Memory B cell (primary cell): Measurements from ENCODE around the gene SLC2A4RG.
"Not testable (repeated sequence)": the region's sequence is repeated elsewhere in the genome, so short reads cannot be mapped to it uniquely, and the experiment has no call there.

Experiments used
- ATAC-seq: fragments of 150-1000 bp; cut with Tn5 transposase; 2 replicates; pipeline ENCODE4 v1.10.0; 2021; ENCODE audit warnings: low read depth, mild to moderate bottlenecking, moderate library complexity
- DNase-seq, 2 donors: peaks; one replicate each; pipeline ENCODE4 v3.0.0; 2022; ENCODE audit warnings: low spot score in 2 of 2
- H3K27ac Mint-ChIP-seq: one replicate; pipeline ENCODE4 v1.8.0; 2022; ENCODE audit warnings: mild to moderate bottlenecking, moderate library complexity, mixed read lengths
- H3K27me3 Mint-ChIP-seq: one replicate; pipeline ENCODE4 v1.8.0; 2022; ENCODE audit warnings: mixed read lengths
- H3K36me3 Mint-ChIP-seq: one replicate; pipeline ENCODE4 v1.8.0; 2022; ENCODE audit warnings: mild to moderate bottlenecking, mixed read lengths
- H3K4me1 Mint-ChIP-seq: one replicate; pipeline ENCODE4 v1.8.0; 2022; ENCODE audit warnings: mixed read lengths
- H3K4me3 Mint-ChIP-seq: one replicate; pipeline ENCODE4 v1.8.0; 2022; ENCODE audit warnings: mild to moderate bottlenecking, moderate library complexity, mixed read lengths
- H3K9me3 Mint-ChIP-seq: one replicate; pipeline ENCODE4 v1.8.0; 2022; ENCODE audit warnings: mixed read lengths

Gene SLC2A4RG

DNA sequence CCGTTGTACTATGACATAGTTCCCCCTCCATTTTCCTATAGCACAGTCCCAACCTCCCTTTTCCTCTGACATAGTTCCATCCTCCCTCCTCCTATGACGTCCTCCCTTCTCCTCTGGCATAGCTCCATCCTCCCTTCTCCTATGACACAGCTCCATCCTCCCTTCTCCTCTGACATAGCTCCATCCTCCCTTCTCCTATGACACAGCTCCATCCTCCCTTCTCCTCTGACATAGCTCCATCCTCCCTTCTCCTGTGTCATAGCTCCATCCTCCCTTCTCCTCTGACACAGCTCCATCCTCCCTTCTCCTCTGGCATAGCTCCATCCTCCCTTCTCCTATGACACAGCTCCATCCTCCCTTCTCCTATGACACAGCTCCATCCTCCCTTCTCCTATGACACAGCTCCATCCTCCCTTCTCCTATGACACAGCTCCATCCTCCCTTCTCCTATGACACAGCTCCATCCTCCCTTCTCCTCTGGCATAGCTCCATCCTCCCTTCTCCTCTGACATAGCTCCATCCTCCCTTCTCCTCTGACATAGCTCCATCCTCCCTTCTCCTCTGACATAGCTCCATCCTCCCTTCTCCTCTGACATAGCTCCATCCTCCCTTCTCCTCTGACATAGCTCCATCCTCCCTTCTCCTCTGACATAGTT is 16.5 kb upstream of the SLC2A4RG start:
- not testable (repeated sequence) for ATAC-seq, H3K27me3 Mint-ChIP-seq, H3K27ac Mint-ChIP-seq, H3K9me3 Mint-ChIP-seq, H3K4me1 Mint-ChIP-seq, DNase-seq, H3K4me3 Mint-ChIP-seq
- H3K36me3 Mint-ChIP-seq = peaks cover 39% of the 10 kb centered on the region

DNA sequence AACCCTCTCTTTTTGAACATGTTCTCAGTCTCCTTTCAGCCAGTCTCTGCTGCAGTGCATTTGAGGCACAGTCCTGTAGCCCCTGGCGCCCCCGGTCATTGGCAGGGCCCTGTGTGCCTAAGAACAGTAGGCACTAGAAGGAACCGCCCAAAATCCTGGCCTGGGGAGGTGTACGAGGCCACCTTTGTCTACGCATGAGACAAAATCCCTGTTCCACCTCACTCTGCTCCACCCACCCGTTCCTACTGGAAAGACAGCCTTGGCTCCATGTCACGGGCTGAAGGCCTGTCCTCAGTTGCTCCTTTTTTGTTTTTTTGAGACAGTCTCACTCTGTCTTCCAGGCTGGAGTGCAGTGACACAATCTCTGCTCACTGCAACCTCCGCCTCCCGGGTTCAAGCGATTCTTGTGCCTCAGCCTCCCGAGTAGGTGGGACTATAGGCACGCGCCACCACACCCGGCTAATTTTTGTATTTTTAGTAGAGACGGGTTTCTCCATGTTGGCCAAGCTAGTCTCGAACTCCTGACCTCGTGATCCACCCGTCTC is 9.3 kb upstream of the SLC2A4RG start:
- not testable (repeated sequence) for H3K27me3 Mint-ChIP-seq, H3K27ac Mint-ChIP-seq, DNase-seq, ATAC-seq, H3K9me3 Mint-ChIP-seq, H3K4me3 Mint-ChIP-seq
- Mint-ChIP-seq H3K36me3 (peaks cover 19% of the 10 kb centered on the region), H3K4me1 (peaks cover 23% of the 10 kb centered on the region)

DNA sequence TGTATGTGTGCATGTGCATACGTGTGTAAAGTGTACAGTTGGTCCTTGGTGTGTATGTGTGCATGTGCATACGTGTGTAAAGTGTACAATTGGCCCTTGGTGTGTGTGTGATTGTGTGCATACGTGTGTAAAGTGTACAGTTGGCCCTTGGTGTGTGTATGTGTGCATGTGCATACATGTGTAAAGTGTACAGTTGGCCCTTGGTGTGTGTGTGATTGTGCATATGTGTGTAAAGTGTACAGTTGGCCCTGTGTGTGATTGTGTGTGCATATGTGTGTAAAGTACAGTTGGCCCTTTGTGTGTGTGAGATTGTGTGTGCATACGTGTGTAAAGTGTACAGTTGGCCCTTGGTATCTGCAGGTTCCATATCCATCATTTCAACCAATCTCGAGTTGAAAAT is 8.2 kb upstream of the SLC2A4RG start:
- Mint-ChIP-seq H3K27me3 (no peaks in the 10 kb centered on the region), H3K4me3 (no peak overlapping the region), H3K27ac (no peak overlapping the region), H3K36me3 (peaks cover 15% of the 10 kb centered on the region), H3K9me3 (no peaks in the 10 kb centered on the region), H3K4me1 (peaks cover 32% of the 10 kb centered on the region)
- ATAC-seq = no peak
- DNase-seq = no peak

DNA sequence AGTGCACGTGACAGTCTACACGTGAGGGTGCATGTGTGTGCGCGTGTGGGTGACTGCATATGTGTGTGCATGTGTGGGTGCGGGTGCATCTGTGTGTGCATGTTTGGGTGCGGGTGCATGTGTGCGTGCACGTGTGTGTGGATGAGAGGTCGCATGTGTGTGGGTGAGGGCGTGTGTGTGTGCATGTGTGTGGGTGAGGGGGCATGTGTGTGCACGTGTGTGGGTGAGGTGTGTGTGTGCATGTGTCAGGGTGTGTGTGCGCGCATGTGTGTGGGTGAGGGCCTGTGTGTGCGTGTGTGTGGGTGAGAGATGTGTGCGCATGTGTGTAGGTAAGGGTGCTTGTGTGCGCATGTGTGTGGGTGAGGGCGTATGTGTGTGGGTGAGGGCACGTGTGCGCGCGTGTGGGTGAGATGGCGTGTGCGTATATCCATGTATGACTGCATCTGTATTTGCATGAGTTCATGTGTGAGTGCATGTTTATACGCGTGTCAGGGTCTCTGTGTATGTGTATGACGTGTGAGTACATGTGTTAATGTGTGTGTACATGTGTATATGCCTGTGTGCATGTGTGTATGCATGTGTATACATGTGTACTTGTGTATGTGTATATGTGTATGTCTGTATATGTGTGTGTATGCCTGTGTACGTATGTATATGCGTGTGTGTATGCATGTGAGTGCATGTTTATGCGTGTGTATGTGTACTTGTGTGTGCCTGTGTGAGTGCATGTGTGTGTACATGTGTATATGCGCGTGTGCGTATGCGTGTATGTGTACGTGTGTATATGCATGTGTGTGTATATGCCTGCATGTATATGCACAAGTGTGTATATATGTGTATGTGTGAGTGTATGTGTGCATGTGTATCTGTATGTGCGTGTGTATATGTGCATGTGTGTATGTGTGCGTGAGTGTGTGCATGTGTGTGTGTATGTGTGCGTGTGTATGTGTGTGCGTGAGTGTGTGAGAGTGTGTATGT is 7.2 kb upstream of the SLC2A4RG start:
- H3K27me3 Mint-ChIP-seq = no peaks in the 10 kb centered on the region
- ATAC-seq (no peak), DNase-seq (no peak)
- no peak overlapping the region for H3K27ac Mint-ChIP-seq
- H3K4me3 Mint-ChIP-seq = no peak overlapping the region
- peaks cover 12% of the 10 kb centered on the region for H3K36me3 Mint-ChIP-seq
- H3K9me3 Mint-ChIP-seq = no peaks in the 10 kb centered on the region
- H3K4me1 Mint-ChIP-seq = peaks cover 29% of the 10 kb centered on the region

DNA sequence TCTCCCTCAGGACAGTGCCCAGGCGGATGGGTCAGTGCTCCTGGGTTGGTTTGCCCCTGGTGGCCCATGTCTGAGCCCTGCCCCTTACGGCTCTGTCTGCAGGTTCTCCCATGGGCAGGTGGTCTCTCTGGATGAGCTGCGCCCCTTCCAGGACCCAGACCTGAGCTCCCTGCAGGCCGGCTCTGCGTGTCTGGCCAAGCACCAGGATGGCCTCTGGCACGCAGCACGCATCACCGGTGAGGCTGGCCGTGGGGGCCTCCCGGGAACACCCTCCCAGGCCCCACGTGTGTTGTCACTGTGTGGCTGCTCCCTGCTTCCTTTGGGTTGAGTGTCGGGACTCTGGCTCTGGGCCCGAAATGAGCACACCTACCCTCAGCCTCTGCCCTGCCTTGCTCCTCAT is 6.5 kb upstream of the SLC2A4RG start:
- H3K36me3 Mint-ChIP-seq = peaks cover 12% of the 10 kb centered on the region
- H3K4me1 Mint-ChIP-seq = peaks cover 29% of the 10 kb centered on the region
- H3K27ac Mint-ChIP-seq = no peak overlapping the region
- H3K4me3 Mint-ChIP-seq = no peak overlapping the region
- DNase-seq (no peak), ATAC-seq (no peak)
- H3K9me3 Mint-ChIP-seq = no peaks in the 10 kb centered on the region
- H3K27me3 Mint-ChIP-seq = no peaks in the 10 kb centered on the region

DNA sequence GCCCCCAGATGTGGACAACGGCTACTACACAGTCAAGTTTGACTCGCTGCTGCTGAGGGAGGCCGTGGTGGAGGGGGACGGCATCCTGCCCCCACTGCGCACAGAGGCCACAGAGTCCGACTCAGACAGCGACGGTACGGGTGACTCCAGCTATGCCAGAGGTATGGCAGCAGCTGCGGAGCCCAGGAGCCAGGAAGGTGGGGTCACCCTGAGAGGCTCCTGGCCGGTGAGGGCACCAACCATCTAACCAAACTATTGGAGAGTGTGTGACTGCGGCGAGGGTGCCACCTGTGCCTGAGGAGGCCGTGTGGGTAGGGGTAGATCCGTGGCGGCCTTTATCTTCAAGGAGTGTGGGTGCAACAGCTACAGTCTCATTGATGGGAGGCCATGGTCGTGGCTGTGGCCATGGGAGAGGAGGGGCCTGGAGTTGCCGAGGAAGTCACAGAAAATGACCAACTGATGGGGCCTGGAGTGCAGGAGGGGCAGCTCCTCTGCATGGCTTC is 5.9 kb upstream of the SLC2A4RG start:
- Mint-ChIP-seq H3K27ac (no peak overlapping the region), H3K9me3 (no peaks in the 10 kb centered on the region), H3K4me3 (no peak overlapping the region), H3K36me3 (peaks cover 9% of the 10 kb centered on the region), H3K4me1 (peaks cover 23% of the 10 kb centered on the region), H3K27me3 (no peaks in the 10 kb centered on the region)
- DNase-seq (no peak), ATAC-seq (no peak)

DNA sequence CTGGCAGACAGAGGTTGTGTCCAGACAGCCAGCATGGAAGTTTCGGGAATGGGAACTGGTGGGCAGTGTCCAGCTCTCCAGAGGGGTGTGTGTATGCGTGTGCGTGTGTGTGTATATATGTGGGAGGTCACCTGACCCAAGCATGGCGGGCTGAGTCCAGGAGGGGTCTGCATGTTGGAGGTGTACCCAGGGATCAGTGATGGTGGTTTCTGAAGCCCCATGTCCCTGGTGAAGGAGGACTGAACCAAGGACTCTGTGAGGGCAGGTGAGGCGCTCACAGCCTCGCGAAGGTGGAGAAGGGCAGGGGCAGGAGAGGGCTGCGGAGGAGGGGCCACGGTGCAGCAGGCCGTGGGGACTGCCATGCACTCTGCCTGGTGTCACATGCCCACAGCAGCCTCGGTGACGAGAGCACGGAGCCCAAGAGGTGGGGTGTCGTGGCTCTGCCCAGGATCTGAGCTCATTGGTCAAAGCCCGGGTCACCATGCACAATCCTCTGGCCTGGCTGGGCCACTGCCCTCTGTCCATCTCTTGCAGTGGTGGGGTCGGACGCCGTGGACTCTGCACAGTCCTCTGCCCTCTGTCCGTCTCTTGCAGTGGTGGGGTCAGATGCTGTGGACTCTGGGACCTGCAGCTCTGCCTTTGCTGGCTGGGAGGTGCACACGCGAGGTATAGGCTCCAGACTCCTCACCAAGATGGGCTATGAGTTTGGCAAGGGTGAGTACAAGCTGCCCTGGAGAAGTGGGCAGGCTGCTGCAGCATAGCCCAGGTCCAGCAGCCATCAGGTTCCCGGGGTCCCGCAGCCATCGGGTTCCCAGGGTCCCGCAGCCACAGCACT is 5.2 kb upstream of the SLC2A4RG start:
- Mint-ChIP-seq H3K4me3 (no peak overlapping the region), H3K27ac (no peak overlapping the region), H3K36me3 (peaks cover 9% of the 10 kb centered on the region), H3K9me3 (no peaks in the 10 kb centered on the region), H3K4me1 (peaks cover 19% of the 10 kb centered on the region), H3K27me3 (no peaks in the 10 kb centered on the region)
- ATAC-seq (no peak), DNase-seq (no peak)

DNA sequence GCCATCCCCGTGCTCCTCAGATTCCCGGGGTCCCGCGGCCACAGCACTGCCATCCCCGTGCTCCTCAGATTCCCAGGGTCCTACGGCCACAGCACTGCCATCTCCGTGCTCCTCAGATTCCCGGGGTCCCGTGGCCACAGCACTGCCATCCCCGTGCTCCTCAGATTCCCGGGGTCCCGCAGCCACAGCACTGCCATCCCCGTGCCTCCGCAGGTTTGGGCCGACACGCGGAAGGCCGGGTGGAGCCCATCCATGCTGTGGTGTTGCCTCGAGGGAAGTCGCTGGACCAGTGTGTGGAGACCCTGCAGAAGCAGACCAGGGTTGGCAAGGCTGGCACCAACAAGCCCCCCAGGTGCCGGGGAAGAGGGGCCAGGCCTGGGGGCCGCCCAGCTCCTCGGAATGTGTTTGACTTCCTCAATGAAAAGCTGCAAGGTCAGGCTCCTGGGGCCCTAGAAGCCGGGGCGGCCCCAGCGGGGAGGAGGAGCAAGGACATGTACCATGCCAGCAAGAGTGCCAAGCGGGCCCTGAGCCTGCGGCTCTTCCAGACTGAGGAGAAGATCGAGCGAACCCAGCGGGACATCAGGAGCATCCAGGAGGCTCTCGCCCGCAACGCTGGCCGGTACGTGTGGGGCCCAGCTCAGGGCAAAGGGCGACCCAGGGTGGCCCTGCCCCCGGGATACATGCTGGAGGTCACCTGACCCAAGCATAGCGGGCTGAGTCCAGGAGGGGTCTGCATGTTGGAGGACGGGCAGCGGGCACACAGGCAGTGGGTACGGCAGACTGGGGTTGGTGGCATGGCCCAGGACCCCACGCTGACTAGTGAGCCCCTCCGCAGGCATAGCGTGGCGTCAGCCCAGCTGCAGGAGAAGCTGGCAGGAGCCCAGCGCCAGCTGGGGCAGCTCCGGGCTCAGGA is 4.4 kb upstream of the SLC2A4RG start:
- H3K27ac Mint-ChIP-seq = no peak overlapping the region

DNA sequence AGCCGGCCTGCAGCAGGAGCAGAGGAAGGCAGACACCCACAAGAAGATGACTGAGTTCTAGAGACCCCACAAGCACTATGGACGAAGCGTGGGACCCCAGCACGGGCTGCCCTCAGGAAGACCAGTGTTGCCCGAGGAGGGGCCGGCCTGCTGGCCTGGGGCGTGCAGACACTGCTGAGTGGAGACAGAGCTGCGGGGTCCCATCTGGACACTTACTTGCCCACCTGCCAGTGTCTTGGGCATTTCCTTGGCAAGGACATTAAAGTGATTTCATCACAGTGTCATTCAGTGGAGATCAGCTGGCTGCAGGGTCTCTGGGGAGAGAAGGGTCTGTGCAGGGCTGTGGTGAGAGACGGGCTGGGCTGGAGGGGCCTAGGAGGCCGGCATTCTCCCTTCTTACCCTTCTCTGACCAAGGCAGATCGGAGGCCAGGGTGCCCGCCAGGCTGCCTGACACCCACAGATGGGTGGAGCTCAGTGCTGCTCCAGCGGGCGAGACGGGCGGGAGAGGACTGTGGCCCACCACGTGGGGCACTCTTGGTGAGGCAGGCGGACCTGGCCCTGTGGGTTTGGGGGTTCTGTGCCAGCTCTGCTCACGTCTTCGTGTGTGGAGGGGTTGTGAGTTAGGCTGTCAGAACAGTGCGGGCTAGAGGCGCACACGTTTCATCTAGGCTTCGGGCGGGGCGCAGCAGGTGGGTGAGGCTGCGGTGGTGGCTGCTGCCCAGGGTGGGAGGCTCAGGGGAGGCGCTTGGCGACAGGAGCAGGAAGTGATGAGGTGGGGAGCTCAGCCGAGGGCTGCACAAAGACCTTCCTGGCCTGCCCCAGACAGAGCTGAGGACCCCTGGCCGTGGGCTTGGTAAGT is 3.5 kb upstream of the SLC2A4RG start, which contains the start of gene LIME1:
Gene LIME1 (plus strand): TSS at position 806 of the 860 bp plus-strand sequence. CDS start 886 bp downstream, outside the sequence.
- Mint-ChIP-seq H3K4me3 (peak within 1 kb of the TSS; percentile 86), H3K27ac (peak within 1 kb of the TSS; percentile 13), H3K27me3 (no peaks in the 10 kb centered on the region), H3K36me3 (peaks cover 9% of the 10 kb centered on the region), H3K9me3 (no peaks in the 10 kb centered on the region), H3K4me1 (peaks cover 10% of the 10 kb centered on the region)
- DNase-seq = peak; percentile 51 to 57
- ATAC-seq = peak; percentile 62

More for the DNA sequence above, 4.4 kb upstream of the SLC2A4RG start:
- ATAC-seq (no peak), DNase-seq (no peak)
- peaks cover 12% of the 10 kb centered on the region for H3K4me1 Mint-ChIP-seq
- H3K9me3 Mint-ChIP-seq = no peaks in the 10 kb centered on the region
- H3K36me3 Mint-ChIP-seq = peaks cover 9% of the 10 kb centered on the region
- H3K27me3 Mint-ChIP-seq = no peaks in the 10 kb centered on the region
- peak overlapping the region; percentile 86 for H3K4me3 Mint-ChIP-seq

DNA sequence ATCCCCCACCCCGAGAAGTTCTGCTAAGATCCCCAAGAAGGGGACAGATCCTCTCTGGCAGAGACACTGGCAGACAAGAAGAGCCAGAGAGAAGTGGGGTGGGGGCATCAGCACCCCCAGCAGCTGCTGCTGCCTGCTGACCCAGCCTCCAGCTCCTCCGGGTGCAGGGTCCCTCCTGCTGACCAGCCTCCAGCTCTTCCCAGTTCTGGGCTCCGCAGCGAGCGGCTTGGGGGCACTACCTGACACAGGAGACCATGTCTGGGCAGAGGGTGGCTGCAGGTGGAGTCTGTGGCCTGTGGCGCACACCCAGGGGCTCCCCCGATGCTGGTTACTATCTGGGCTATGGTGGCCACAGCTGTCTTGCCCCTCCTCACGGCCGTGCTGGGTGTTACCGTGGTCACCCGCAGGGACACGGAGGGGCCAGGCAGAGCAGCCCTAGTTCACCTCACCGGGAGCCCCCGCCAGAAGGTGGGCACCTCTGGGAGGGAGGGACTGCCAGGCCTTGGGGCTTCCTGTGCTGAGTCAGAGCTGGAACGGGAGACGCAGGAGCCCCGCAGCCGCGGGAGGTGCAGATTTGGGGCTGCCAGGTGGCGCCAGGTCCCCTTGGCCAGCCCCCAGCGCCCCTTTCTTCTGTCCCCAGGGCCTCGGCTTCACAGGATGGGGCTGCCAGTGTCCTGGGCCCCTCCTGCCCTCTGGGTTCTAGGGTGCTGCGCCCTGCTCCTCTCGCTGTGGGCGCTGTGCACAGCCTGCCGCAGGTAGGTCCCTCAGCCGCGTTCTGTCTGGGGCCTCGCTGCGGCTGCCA is 2.5 kb upstream of the SLC2A4RG start:
- peak overlapping the region; percentile 13 for H3K27ac Mint-ChIP-seq
- peaks cover 9% of the 10 kb centered on the region for H3K36me3 Mint-ChIP-seq
- peaks cover 10% of the 10 kb centered on the region for H3K4me1 Mint-ChIP-seq
- DNase-seq (peak; percentile 38 to 54), ATAC-seq (peak; percentile 46)
- no peaks in the 10 kb centered on the region for H3K27me3 Mint-ChIP-seq
- H3K9me3 Mint-ChIP-seq = no peaks in the 10 kb centered on the region
- H3K4me3 Mint-ChIP-seq = peak overlapping the region; percentile 86

DNA sequence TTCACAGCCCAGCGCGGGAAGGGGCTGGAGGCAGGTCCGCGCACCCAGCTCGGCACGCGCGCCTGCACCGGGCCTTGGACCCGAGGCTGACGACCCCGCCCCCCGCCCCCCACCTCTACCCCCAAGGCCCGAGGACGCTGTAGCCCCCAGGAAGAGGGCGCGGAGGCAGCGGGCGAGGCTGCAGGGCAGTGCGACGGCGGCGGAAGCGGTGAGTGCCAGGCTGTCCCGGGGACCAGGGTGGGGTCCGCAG is 2.0 kb upstream of the SLC2A4RG start:
- peaks cover 10% of the 10 kb centered on the region for H3K4me1 Mint-ChIP-seq
- H3K27ac Mint-ChIP-seq = no peak overlapping the region
- no peaks in the 10 kb centered on the region for H3K27me3 Mint-ChIP-seq
- ATAC-seq = no peak
- no peak for DNase-seq
- H3K36me3 Mint-ChIP-seq = peaks cover 9% of the 10 kb centered on the region
- H3K4me3 Mint-ChIP-seq = peak overlapping the region; percentile 86
- no peaks in the 10 kb centered on the region for H3K9me3 Mint-ChIP-seq
